ENCODE results near the gene F10. TPM values are rescaled to one million over a fixed set of nuclear protein-coding genes. Genes with fewer than 3 reads are reported as not detected.
A peak's percentile ranks its signal among the peaks of the same experiment; 100 is the strongest.

Gene F10
- total and polyA plus RNA-seq, 11 donors = 2.4 to 13.6 (median 9.2) TPM

DNA sequence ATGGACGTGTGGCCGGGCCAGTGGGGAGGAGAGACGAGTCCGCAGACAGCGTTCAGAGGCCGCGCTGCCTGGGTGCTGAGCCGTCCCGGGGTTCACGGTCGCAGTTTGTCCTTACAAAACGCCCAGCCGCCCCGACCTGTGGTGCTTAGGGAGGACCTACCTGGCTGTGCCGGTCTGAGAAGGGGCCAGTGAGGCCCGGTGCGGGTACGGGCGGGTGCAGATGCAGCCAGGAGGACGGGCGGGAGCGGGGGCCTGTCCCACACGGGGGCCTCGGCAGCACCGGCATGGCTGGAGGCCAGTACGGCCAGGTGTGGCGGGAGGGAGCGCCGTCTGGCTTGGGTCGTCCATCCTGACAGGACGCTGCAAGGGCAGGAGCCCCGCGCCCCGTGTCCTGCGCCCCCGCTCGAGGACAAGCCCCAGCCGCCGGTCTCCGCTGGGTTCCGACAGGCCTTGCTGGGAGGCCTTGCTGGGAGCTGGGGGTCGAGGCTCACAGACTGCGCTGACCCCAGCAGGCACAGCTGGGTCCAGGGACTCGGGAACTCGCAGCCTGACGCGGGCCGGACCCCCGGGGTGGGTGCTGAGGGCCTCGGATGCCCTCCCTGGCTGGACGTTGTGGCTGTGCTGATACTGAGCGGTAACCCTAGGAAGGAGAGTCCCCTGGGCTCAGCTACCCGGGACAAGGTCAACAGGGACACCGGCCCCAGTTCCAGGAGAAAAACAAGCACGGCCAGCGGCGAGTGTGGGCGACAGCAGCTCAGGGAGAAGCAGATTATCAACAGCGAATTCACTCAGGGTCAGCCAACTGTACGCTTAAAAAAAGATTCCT is 30.6 kb downstream of the F10 start:
- H3K9me3 ChIP-seq = no peaks in the 10 kb centered on the region
- DNase-seq (peak; percentile 50 to 78 (median 71)), ATAC-seq (peak; percentile 45 to 63 (median 62))
- peak overlapping the region; percentile 31 to 68 (median 53) for H3K4me3 ChIP-seq
- WGBS, 4 donors = 9 to 22% (median 11%) methylated on average over 32 to 60 of the region's 60 CpGs
- intact Hi-C loops (cut with DNase I) = loop anchor here in 2 of 10 donors (5.0 to 10.0 kb wide), 2 partner anchors 52 to 54 kb away; partner anchors contain the start of genes CUL4A (in 2 of the 2) and PCID2 (in 2 of the 2)
- H3K27ac ChIP-seq = peak overlapping the region; percentile 58 to 95 (median 88)
- no peak for TF ChIP-seq POLR2A (IDR thresholded peaks at IDR 0.05)
- TF ChIP-seq, protein P1, sequence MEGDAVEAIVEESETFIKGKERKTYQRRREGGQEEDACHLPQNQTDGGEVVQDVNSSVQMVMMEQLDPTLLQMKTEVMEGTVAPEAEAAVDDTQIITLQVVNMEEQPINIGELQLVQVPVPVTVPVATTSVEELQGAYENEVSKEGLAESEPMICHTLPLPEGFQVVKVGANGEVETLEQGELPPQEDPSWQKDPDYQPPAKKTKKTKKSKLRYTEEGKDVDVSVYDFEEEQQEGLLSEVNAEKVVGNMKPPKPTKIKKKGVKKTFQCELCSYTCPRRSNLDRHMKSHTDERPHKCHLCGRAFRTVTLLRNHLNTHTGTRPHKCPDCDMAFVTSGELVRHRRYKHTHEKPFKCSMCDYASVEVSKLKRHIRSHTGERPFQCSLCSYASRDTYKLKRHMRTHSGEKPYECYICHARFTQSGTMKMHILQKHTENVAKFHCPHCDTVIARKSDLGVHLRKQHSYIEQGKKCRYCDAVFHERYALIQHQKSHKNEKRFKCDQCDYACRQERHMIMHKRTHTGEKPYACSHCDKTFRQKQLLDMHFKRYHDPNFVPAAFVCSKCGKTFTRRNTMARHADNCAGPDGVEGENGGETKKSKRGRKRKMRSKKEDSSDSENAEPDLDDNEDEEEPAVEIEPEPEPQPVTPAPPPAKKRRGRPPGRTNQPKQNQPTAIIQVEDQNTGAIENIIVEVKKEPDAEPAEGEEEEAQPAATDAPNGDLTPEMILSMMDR (IDR thresholded peaks at IDR 0.05) = no peak
- H3K27me3 ChIP-seq = peaks cover 0 to 7% (median 0%) of the 10 kb centered on the region in 9 donors
- H3K4me1 ChIP-seq = peaks cover 3 to 24% (median 14%) of the 10 kb centered on the region in 12 donors
- no peaks in the 10 kb centered on the region for H3K36me3 ChIP-seq

DNA sequence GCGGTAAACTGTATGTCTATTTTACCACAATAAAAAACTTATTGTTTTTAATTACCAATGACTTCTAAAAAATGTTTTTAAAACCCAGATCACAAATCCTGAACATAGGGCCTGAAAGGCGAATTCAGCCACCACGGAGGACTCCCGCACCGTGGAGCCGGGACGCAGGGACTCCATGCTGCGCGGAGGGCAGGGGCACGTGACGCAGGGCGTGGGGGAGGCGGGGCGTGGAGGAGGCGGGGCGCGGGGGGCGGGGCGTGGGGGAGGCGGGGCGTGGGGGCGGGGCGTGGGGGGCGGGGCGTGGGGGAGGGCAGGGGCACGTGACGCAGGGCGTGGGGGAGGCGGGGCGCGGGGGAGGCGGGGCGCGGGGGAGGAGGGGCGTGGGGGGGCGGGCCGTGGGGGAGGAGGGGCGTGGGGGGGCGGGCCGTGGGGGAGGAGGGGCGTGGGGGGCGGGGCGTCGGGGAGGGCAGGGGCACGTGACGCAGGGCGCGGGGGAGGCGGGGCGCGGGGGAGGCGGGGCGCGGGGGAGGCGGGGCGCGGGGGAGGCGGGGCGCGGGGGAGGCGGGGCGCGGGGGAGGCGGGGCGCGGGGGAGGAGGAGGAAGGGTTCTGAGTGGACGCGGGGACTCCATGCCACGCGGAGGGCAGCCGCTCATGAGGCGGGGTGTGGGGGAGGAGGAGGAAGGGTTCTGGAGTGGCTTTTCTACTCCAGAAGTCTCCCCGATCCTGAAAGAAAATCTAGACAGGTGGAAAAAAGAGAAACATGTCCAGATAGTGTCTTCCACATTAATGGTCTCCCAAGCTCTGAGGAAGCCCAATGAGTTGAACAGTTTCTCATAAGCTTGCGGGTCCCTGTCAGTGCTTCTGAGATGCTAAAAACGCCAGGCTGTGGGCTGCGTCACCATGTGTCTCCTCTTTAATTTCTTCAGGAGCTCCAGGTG is 31.5 kb downstream of the F10 start:
- 7 to 10% (median 8%) methylated on average over 18 to 41 of the region's 76 CpGs for WGBS, 4 donors
- Histone ChIP-seq H3K4me1 (peaks cover 3 to 24% (median 14%) of the 10 kb centered on the region in 12 donors), H3K4me3 (peak overlapping the region; percentile 31 to 68 (median 53)), H3K27ac (peak overlapping the region; percentile 58 to 95 (median 88)), H3K36me3 (no peaks in the 10 kb centered on the region), H3K9me3 (no peaks in the 10 kb centered on the region), H3K27me3 (peaks cover 0 to 7% (median 0%) of the 10 kb centered on the region in 9 donors)
- TF ChIP-seq, protein P1 (IDR thresholded peaks at IDR 0.05) = peak in 1 of 12 donors; percentile 14
- TF ChIP-seq POLR2A (IDR thresholded peaks at IDR 0.05) = peak in 1 of 2 donors; percentile 40
- ATAC-seq = peak; percentile 71 to 89 (median 80)
- intact Hi-C loops (cut with DNase I) = loop anchor here in 3 of 10 donors (2.0 to 10.0 kb wide), 3 partner anchors 51 to 53 kb away; partner anchors contain the start of genes CUL4A (in 2 of the 3) and PCID2 (in 2 of the 3)
- DNase-seq = peak; percentile 83 to 91 (median 85)

DNA sequence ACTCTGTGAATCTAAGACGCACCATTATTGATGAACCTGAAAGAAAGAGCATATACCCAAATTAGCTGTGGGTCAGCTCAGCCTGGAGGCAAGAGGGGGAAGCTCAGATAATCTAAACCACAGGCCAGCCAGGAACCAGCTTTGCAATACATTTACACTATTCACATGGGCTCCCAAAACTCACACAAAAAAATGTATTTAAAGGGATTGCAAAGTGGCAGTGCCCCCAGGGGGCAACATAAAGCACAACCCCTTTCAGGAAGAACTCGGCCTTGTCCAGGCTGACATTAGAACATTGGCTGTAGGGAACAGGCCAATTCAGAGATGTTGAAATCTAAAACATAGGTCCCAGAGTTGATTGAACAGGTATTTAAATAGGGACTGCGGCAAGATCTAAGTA is 32.6 kb downstream of the F10 start:
- H3K9me3 ChIP-seq = no peaks in the 10 kb centered on the region
- DNase-seq = no peak
- TF ChIP-seq, protein P1 (IDR thresholded peaks at IDR 0.05) = no peak
- TF ChIP-seq POLR2A (IDR thresholded peaks at IDR 0.05) = no peak
- no peaks in the 10 kb centered on the region for H3K36me3 ChIP-seq
- peaks cover 3 to 24% (median 14%) of the 10 kb centered on the region in 12 donors for H3K4me1 ChIP-seq
- intact Hi-C loops (cut with DNase I) = loop anchor here in 4 of 10 donors (2.0 to 10.0 kb wide), 4 partner anchors 47 to 52 kb away; partner anchors contain the start of genes CUL4A (in 2 of the 4) and PCID2 (in 2 of the 4)
- ATAC-seq = no peak
- no peak overlapping the region for H3K4me3 ChIP-seq
- WGBS, 4 donors = 85 to 92% (median 87%) methylated on average over 3 of the region's 3 CpGs
- no peak overlapping the region for H3K27ac ChIP-seq
- H3K27me3 ChIP-seq = peaks cover 0 to 12% (median 0%) of the 10 kb centered on the region in 9 donors

Measured in heart left ventricle (tissue), 16 donors.